ENCODE results near the gene ZFAND3.
A peak's percentile ranks its signal among the peaks of the same experiment; 100 is the strongest.

ZFAND3 gene

GRCh38 chr6:38141085-38141484 lies 321.6 kb downstream of the ZFAND3 start:
- no peak for DNase-seq

DNA sequence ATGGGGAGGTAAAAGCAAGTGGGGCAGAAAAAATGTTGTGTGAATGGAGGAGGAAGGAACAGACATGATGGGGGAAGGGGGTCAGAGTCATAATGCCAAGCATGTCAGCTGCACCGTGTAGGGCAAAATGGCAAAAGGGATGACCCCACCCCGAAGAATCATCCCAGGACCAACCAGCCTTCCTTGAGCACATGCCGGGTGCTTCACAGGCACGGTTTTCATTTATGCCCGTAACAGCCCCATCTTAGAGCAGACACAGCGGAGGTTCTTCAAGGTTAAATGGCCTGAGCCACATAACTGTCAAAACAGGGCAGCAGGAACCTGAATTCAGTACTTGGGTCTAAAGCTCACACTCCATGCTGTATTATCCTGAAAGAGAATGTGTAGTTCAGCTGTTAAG lies 322.2 kb downstream of the ZFAND3 start:
- no peak for DNase-seq

GRCh38 chr6:38142178-38142902 lies 322.8 kb downstream of the ZFAND3 start:
- DNase-seq, result no peak

DNA sequence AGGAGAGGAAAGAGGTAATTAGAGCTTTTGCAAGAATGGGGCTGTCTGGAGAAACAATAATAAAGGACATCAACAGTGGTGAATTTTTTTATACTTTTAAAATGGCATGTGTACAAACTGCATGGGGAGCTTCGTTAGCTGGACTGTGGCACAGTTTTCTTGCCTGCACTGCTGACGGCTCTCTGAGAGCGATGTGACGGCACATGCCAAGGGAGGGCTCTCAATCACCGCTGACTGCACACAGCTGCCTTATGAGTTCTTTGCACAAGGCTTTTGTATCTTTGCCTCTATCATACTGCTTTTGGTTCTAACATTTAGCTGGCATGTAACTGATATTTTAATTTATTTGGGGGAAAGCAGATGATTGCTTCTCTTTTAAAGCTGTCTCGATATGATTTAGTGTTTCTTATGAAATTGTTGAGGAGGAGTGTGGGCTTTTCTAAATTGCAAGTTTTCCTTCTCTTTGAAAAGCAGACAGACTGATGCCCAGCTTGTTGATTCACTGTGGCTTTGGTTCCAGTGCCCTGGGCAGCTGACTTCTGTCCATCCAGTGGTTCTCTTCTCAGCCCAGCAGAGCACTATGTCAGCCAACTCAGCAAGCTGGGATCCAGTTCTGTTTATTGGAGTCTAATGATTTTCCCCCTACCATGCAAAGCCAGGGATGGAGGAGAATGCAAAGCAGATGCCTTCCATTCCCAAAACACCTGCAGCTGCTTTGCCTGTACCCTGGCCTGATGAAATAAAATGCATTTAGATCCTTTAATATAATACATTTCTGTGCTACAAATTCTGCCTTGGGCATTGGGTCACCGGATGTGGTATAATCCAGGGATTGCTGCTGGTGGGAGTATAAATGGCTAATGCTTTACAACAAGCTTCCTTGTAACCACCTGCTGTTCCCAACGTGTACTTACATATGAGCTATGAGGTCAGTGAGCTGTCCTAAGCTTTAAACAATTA lies 323.9 kb downstream of the ZFAND3 start:
- peak in 1 of 2 experiments; percentile 29 for DNase-seq

GRCh38 chr6:38144365-38144945 lies 324.9 kb downstream of the ZFAND3 start:
- no peak for DNase-seq

DNA sequence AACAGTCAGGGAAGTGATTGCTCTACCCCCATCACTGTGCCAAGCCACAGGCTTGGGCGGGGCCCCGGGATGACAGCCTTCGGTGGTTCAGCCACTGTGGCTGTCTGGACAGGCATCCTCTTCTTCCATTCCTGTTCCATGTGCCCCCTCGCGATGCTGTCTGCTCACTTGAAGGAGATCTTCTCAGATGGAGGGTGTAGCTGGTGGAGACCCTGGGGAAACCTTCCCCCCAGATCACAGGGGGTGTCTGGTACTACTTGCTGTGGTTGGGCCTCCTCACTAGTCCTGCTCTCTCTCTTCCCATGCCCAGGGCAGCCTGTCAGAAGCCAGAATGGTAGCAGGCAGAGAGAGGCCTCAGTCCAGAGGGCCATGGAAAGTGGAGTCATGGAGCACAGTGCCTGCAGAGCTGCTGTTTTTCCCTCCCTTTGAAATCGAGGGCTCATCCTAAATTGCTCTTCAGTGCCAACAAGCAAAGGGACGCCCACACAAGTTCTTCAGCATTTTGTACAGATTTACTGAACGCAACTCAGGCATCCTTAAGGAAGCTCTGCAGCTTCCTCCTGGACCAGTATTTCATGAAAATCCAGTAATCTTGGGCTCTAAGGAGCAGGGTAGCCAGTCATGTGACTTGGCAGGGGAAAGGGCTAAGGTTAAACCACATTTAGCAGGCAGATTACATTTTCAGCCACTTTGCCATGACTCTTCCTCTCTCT lies 326.6 kb downstream of the ZFAND3 start:
- DNase-seq, result no peak

DNA sequence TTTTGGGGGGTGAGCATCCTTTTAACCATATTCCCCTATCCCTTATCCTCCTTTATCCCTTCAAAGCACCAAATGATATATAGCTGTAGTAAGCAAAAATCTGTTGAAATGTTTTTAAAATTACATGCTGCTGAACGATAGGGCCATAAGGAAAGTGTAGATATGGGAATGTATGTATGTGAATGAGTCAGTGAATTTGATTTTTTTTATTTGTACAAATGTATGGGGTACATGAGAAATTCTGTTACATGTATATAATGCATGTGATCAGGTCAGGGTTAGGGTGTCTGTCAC lies 327.2 kb downstream of the ZFAND3 start:
- no peak for DNase-seq

GRCh38 chr6:38148606-38149005 lies 329.1 kb downstream of the ZFAND3 start:
- DNase-seq, result no peak

- DNase-seq, result peak in 1 of 2 experiments; percentile 8
Measured at GRCh38 chr6:38149531-38149930, 330.0 kb downstream of the ZFAND3 start.

DNA sequence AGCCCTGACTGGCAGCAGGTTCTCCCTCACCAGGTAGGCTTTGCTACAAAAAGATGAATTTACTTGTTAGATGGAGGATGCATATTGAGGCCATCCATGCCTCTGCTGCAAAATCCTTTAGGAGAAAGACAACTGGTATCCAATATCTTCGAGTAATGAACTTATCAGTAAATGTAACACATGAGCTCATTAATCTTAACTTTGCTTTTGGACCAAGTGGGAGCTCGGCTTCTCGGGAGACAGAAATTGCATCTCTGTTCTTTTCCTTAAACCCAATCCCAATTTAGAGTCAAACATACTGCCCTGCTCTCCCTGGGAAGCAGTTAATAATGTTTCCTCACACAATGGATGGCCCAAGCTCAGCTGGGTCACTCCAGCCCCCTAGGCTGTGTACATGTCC lies 330.5 kb downstream of the ZFAND3 start:
- no peak for DNase-seq

DNA sequence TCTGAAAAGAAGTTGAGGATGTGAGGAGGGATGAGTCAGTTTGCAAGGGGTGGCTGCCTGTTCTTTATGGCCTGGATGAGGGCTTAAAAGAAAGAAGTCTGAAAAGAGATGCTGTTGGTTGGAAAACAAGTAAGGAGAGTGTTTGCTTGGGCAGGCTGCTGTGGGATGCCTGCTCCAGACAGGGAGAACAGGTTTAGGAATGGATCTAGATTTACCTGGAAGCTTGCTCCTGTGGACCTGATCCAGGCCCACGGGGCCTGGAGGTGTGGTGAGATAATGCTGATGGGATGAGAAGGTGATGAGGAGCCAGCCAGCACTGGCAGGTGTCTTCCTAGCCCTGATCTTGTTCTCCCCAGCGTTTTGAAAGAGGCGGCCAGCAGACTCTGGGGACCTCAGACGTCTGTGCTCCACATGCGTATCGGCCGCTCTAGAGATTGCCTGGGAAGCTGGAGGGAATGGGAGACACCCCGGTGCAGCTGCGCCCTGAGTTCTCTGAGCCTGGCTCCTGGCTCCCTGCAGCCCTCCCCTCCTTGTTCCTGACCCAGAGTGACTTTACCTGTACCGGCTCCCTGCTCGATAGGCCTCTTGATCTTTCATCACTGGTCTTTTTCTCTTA lies 331.3 kb downstream of the ZFAND3 start:
- DNase-seq, result no peak

- DNase-seq, result no peak
Measured at GRCh38 chr6:38151580-38152500, 332.3 kb downstream of the ZFAND3 start.

GRCh38 chr6:38152620-38153019 lies 333.1 kb downstream of the ZFAND3 start:
- DNase-seq, result no peak

DNA sequence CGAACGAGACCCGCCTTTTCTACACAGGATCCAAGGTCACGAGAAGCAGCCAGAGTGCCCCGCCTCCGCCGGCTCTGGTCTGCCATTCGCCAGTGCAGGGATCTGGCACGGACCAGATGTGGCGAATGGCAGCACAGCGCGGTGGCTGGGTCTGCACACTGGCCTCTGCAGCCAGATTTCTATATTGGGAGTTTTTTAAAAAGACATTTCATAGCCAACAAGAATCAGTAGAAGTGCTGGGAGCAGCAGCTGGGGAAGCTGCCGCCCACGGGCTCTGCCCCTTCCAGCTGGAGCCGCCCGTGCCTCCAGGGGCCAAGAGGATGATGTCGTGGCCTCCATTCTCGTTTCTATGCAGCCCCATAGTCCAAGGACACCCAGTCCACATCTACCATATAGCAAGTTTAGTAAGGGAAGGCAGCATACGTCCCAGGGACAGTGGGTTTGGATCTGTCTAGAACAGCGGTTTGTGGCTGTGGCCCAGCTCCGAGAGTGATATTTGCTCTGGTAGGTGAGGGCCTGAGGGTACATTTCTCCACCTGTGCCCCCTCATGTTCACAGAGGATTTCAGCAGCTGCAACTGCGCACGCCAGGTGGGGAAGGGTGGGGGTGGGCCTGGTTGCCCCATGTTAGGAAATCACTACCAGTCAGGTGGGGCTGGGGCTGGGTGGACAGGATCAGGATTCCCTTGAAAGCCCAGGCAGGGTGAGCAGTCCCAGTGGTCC lies 333.7 kb downstream of the ZFAND3 start:
- DNase-seq, result no peak

GRCh38 chr6:38153798-38154345 lies 334.3 kb downstream of the ZFAND3 start:
- DNase-seq, result no peak

- no peak for DNase-seq
Measured at GRCh38 chr6:38154731-38155130, 335.2 kb downstream of the ZFAND3 start.

GRCh38 chr6:38155144-38155543 lies 335.6 kb downstream of the ZFAND3 start:
- no peak for DNase-seq

DNA sequence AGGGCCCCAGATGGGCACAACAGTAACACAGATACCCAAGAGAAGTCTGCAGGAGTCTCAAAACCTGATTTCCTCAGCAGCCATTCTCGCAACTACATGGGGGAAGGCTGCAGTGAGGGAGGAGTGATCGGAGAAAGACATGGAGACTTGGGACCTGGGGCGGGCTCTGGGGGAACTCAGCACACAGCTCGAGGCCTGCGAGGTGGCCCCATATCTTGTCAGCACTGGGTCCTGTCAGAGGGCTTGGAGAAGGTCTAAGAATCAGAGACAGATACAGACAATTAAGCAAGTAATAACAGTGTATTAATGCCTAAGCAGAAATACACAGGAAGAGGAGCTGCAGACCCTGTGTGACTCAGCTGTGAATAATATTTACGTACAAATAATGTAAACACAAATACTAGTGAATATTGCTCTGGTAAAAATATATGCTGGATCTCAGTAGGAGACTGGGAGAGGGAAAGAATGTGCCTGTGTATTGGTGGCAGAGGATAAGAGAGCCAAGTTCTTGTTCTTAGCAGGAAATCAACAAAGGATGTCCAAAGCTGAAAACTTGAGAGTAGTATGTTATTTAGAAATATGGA lies 336.2 kb downstream of the ZFAND3 start:
- no peak for DNase-seq

DNA sequence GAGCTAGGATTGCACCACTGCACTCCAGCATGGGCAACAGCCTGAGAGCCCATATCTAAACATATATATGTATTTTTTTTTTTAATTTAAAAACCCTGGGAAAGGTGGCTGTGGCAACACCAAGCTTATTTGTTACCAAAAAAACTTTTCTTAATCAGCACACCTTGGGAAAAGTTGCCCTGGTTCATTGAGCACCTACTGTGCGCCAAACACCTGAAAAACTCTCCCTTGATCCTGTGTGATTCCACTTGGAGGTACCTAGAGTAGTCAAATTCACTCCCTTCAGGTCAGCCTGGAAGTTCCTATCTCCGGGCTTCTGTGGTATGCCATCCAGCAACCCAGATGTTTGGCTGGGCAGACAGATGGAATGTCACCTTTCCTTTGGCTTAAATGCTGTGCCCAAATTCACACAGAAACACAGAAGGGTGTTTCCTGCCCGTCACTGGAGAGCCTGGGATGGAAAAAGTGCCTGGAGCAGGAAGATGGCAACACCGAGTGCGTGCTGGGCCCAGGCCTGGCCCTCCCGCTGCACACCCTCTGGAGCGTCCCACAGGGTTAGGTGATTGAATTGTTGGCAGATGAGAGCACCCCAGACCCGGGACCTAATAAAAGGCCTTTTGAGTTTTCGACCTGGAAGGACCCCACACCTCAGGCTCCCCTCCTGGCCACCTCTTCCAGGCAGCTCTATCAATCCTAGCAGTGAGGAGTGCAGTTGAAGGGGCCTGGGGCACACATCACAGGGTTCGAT lies 337.5 kb downstream of the ZFAND3 start:
- DNase-seq, result no peak
